Transverse colon (tissue), 4 donors: Measurements from ENCODE around the gene NMT2. TPM values are rescaled to one million over a fixed set of nuclear protein-coding genes. Genes with fewer than 3 reads are reported as not detected.
A peak's percentile ranks its signal among the peaks of the same experiment; 100 is the strongest.

Source experiments
- DNase-seq: peaks from one replicate; pipeline ENCODE4 v3.0.0-alpha.2; 2019
- H3K27ac ChIP-seq, 4 donors: fragments of 200-600 bp; sonication (generic); 2 replicates each; pipeline ENCODE4 v1.5.1; 2016 to 2018; ENCODE audit warnings: inconsistent platforms in 4 of 4
- H3K27me3 ChIP-seq: fragments of 200-600 bp; sonication (generic); 2 replicates; pipeline ENCODE4 v1.5.1; 2017; ENCODE audit warnings: inconsistent platforms
- H3K36me3 ChIP-seq, 4 donors: fragments of 200-600 bp; sonication (generic); 2 replicates each; pipeline ENCODE4 v1.5.1; 2017 to 2019; ENCODE audit warnings: inconsistent platforms in 4 of 4
- H3K4me1 ChIP-seq, 4 donors: fragments of 200-600 bp; sonication (generic); 2 replicates each; pipeline ENCODE4 v1.5.1; 2017 to 2020; ENCODE audit warnings: inconsistent platforms in 4 of 4
- H3K4me3 ChIP-seq, 4 donors: fragments of 200-600 bp; sonication (generic); 1 replicate in 1 of 4; 2 replicates in 3 of 4; pipeline versions ENCODE4 v1.5.1 to v1.6.1; 2017 to 2019; ENCODE audit warnings: inconsistent platforms in 4 of 4
- H3K9me3 ChIP-seq, 2 donors: fragments of 200-600 bp; sonication (generic); 2 replicates each; pipeline ENCODE4 v1.5.1; 2017 to 2019; ENCODE audit warnings: inconsistent platforms in 2 of 2
- CTCF ChIP-seq, 5 experiments: fragments of 200-600 bp in 3 of 5; fragments of 450-650 bp in 2 of 5; sonication (generic) in 3 of 5; IDR thresholded peaks; 1 replicate in 2 of 5; 2 replicates in 3 of 5; pipeline ENCODE4 v1.5.1; 2016 to 2017; ENCODE audit warnings: antibody characterized with exemption in 5 of 5, inconsistent platforms in 3 of 5, mild to moderate bottlenecking in 2 of 5, moderate library complexity in 1 of 5
- EP300 ChIP-seq: sonication (generic); formaldehyde crosslinking; IDR thresholded peaks from one replicate; pipeline ENCODE4 v1.6.1; 2017; ENCODE audit warnings: antibody characterized with exemption, low read depth
- POLR2A ChIP-seq: fragments of 450-650 bp; IDR thresholded peaks from one replicate; pipeline ENCODE4 v1.6.1; 2016; ENCODE audit warnings: antibody characterized with exemption, mild to moderate bottlenecking, moderate library complexity
- POLR2AphosphoS5 ChIP-seq, 3 donors: sonication (generic); formaldehyde crosslinking; IDR thresholded peaks; one replicate each; pipeline ENCODE4 v1.6.1; 2016; ENCODE audit warnings: antibody characterized with exemption in 3 of 3
- WGBS, 2 donors: methylation state at CpG; one replicate each; pipeline ENCODE4 v1.1.5; 2018; ENCODE audit warnings: low coverage in 1 of 2; 5-methylcytosine and 5-hydroxymethylcytosine counted together
- in situ Hi-C, 4 donors: fragments of 200-750 bp; cut with MboI; loops; one replicate each; pipeline versions ENCODE4 v1.15.0 to v1.15.1; 2017; ENCODE audit warnings: low sequenced_read_pairs in 3 of 4, low pct_ligation_motif_present in 1 of 4, low pct_unique_long_range_greater_than_20kb in 1 of 4
- intact Hi-C: fragments of 100-400 bp; cut with DNase I; formaldehyde crosslinking; loops from one replicate; pipeline ENCODE4 v1.15.1; 2023; ENCODE audit warnings: low total_unique reads
- total RNA-seq, 4 donors: library from RNA; depleted of rRNA; stranded (reverse); fragments of >200 nt; gene quantifications; one replicate each; pipeline ENCODE4 v1.1.0, GENCODE V29; 2016

Gene NMT2
- total RNA-seq, 4 donors from 2014 or later, result 5.2 to 39.3 (median 33.8) TPM

- Histone ChIP-seq H3K27ac (peak overlapping the region; percentile 32 to 71 (median 64)), H3K4me3 (peak overlapping the region in 1 of 4 donors; percentile 20), H3K9me3 (no peaks in the 10 kb centered on the region), H3K4me1 (peaks cover 0 to 36% (median 10%) of the 10 kb centered on the region in 4 donors), H3K36me3 (no peaks in the 10 kb centered on the region), H3K27me3 (no peaks in the 10 kb centered on the region)
- in situ Hi-C loops, result no loop called here
- TF ChIP-seq POLR2A, result no peak
- TF ChIP-seq POLR2AphosphoS5 (IDR thresholded peaks at IDR 0.05), result peak; percentile 46 to 56 (median 54)
- WGBS, 2 donors, result 34 to 37% methylated on average over 4 to 13 of the region's 44 CpGs
- intact Hi-C loops, result no loop called here
- peak; percentile 98 for DNase-seq
Measured at GRCh38 chr10:15168786-15169554, 477 bp upstream of the NMT2 start.

DNA sequence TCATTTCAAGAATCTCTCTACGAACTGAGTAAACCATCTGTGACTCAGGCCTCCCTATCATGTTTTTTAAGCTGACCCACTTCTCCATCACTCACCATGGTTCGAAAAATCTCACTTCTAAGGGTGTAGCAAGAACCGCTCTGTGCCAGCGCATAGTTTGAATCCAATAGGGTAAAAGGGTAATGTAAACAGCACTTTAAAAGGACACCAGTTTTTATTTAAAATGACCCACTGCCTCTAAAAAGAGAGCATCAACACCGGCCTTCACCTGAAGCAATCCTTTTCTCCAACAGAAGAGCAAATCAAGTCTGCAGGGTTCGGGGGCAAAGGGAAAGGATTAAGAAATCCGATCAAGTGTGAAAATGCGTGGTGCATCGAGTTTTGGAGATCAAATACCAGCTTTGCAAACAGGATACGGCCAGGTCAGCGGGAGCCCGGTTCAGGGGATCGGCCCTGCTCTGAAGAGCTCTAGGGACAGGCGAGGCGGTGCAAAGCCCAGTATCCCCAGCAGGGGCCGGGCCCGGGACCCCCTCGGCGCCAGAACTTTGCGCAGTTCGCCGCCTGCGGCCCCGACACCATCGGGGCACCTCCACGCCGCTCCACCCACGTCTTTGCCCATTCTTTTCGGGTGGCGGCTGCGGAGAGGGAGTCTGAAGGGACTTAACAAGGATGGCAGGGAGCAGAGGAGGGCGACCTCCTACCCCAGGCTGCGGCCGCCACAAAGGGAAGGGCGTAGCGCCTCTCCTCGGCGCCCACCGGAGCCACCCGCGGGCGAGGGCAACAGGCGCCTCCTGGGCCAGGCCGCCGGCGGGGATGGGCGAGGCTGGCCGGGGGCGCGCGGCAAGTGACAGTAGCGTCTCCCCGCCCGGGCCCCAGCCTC lies 842 bp downstream of the NMT2 start:
- Histone ChIP-seq H3K27me3 (no peaks in the 10 kb centered on the region), H3K4me1 (peaks cover 0 to 36% (median 10%) of the 10 kb centered on the region in 4 donors), H3K27ac (peak overlapping the region; percentile 93 to 98 (median 96)), H3K4me3 (peak overlapping the region; percentile 89 to 95 (median 94)), H3K36me3 (no peaks in the 10 kb centered on the region), H3K9me3 (no peaks in the 10 kb centered on the region)
- intact Hi-C loops, result no loop called here
- DNase-seq, result peak; percentile 56
- in situ Hi-C loops, result no loop called here
- WGBS, 2 donors, result 2 to 8% methylated on average over 4 to 28 of the region's 54 CpGs
- TF ChIP-seq EP300 (no peak), POLR2A (no peak), CTCF (IDR thresholded peaks at IDR 0.05) (peak; percentile 42 to 63 (median 52)), POLR2AphosphoS5 (IDR thresholded peaks at IDR 0.05) (no peak)

DNA sequence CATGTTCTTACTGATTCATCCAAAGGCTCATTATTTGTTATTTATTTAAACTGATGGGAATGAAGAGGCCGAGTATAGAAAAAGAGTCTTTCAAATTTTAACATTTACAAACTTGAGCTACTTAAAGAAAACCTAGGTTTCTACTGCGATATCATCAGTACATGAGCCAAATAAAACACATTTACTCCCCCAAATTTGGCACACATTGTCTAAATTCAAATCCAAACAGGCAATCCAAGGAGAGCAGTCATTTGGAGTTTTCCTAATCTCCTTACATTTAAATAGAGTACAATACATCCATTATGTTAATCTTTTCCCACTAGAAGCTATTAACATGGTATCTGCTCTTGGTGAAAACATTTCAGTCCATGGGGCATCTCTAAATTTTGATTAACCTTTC lies 2.2 kb downstream of the NMT2 start:
- in situ Hi-C loops (no loop called here), intact Hi-C loops (no loop called here)
- H3K36me3 ChIP-seq, result no peaks in the 10 kb centered on the region
- 85 to 93% methylated on average over 2 of the region's 2 CpGs for WGBS, 2 donors
- H3K27me3 ChIP-seq, result no peaks in the 10 kb centered on the region
- H3K9me3 ChIP-seq, result no peaks in the 10 kb centered on the region
- H3K4me3 ChIP-seq, result peak overlapping the region in 1 of 4 donors; percentile 89
- DNase-seq, result no peak
- no peak overlapping the region for H3K27ac ChIP-seq
- peaks cover 0 to 36% (median 10%) of the 10 kb centered on the region in 4 donors for H3K4me1 ChIP-seq
- no peak for TF ChIP-seq EP300
- no peak for TF ChIP-seq CTCF (IDR thresholded peaks at IDR 0.05)
- TF ChIP-seq POLR2AphosphoS5 (IDR thresholded peaks at IDR 0.05), result no peak

GRCh38 chr10:15163253-15163828 lies 5.2 kb downstream of the NMT2 start:
- in situ Hi-C loops (no loop called here), intact Hi-C loops (no loop called here)
- DNase-seq, result no peak
- H3K4me1 ChIP-seq, result peaks cover 0 to 22% (median 13%) of the 10 kb centered on the region in 4 donors
- no peak overlapping the region for H3K27ac ChIP-seq
- H3K4me3 ChIP-seq, result no peak overlapping the region
- TF ChIP-seq CTCF (IDR thresholded peaks at IDR 0.05) (no peak), EP300 (no peak), POLR2A (no peak)
- H3K36me3 ChIP-seq, result no peaks in the 10 kb centered on the region
- 69 to 78% methylated on average over 2 of the region's 2 CpGs for WGBS, 2 donors
- H3K9me3 ChIP-seq, result no peaks in the 10 kb centered on the region
- H3K27me3 ChIP-seq, result no peaks in the 10 kb centered on the region
